ENCODE results near the gene HDAC7.

Gene HDAC7

DNA sequence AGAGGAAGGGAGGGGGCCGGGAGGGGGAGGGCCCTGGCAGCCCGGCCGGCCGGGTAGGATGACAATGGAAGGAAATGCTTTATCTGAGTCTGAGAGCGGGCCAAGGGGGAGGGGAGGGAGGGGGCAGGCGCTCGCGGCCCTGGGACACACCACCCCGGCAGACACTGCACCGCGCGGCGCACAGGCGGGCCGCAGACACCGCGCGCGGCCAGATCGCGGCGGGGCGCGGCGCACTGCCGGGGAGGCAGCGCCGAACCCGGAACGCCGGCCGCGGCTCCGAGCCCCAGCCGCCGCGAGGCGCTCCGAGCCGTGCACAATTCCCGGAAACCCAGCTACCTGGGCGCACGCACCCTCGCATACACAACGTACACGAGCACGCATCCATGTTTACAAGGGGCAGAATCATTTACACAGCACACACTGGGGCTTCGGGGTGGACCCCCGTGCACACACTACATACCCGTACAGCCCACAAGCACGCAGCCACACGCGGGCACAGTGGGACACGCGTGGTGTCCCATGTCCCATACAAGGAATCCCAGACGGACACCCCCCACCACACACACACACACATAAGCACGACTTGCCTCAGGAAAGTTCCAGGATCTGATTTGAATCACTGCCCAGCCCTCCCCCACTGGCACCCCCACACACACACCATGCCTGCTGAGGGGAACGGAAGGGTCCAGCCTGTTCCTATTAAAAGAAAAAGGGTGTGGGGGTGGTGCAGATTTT is at the start of gene HDAC7:
Gene HDAC7 (minus strand): TSS at position 8 of the 735 bp plus-strand sequence. CDS start 118 bp downstream, outside the sequence.
- DNase-seq, result peak; percentile 85

DNA sequence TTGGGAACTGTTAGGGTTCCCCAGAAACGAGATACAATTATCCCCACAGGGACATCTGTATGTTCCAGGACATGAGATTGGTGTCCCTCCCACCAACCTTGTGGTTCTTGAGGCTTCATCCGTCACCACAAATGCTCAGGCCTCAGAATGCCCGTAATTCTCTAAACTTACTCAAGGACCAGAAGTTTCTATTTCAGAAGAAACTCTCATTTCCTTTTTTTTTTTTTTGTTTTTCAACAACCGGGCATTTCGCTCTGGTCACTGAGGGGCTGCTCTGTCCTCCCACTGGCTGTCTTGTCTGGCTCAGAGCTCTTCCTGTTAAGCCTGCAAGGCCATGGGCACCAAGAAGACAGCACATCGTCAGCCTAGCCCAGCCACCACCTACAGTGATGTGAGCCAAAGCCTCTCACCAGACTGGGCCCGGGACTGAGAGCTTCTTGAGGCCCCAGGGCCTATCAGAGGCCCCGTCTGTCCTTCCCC is 48.9 kb upstream of the HDAC7 start:
- DNase-seq, result no peak

DNA sequence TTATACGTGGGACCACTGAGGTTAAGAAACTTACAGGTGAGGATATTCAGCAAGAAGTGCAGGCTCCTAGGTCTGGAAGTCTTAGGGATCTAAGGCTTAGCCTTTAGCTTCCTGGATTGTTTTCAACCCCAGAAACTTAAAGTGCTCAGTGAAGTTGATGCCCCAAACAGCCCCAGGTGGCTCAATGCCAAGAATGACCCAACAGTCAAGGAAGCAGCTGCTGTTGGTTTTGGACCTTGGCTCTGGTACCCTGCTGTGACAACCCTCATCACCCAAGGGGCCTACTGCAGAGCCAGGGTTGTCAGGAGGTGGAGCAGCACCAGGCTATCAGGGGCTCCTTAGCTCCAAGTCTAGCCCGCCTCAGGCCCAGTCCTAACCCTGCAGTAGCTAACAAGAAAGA is 48.3 kb upstream of the HDAC7 start:
- no peak for DNase-seq

DNA sequence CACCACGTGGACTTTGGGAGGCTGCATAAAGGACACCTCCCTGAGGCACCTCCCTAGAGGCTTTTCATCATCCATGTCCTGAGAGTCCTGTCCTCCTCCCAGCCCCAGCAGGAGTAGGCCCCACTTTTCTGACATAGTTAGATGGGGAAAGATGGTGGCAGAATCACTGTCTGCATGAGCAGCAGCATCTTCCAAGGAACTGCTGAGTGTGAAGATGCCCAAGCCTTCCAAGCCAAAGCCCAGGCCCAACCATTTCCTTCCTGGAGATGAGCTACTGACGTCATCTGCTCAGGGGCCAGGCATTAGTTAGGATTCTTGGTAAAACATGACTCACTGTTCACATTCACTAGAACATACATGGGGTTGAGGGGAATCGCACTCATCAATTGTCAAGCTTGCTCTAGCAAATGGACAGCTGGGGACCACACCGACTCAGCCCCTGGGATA is 47.8 kb upstream of the HDAC7 start:
- DNase-seq, result peak; percentile 73

DNA sequence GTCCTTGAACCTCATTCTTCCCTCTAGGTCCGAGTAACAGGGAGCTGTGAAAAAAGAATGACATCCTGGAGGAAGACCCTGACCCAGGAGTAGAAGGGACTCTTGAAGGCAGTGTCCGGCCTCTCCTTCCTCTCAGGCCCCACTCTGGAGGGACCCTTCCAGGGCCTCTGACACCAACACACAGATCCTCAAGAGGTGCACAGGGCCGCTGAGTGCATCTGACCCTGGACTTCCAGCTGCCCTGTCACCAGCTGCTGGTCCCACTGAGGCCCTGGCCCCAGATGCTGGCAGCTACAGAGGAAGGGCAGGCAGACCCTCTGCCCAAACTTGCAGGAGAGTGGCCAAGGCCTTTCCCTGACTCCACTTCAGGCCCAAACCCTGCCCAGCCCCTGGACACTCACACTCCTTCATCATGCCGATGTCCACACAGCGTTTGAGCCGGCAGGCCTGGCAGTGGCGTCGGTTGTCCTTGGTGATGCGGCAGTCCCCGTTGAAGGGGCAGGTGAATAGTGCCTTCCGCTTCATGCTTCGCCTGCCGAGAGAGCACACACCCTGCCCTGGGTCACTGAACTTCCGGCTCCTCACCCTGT is 45.0 kb upstream of the HDAC7 start:
- DNase-seq, result no peak

DNA sequence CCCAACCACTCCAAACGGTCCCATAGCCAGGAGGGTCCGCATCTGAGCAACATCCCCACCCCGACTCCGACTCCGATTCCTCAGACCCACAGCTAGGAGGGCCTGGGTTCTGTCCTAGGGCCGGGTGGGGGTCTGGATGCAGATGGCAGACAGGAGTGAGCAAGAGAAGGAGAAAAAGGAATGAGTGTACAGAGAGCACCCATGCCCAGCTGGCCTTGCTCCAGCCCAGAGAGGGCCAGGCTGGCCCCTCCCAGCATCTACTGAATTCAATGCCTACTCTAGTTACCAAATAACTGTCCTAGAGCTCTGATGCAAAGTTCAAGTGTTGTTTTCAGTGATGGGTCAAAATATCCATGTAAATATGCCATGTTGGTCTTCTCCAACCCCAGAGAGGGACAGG is 44.3 kb upstream of the HDAC7 start:
- DNase-seq, result no peak

DNA sequence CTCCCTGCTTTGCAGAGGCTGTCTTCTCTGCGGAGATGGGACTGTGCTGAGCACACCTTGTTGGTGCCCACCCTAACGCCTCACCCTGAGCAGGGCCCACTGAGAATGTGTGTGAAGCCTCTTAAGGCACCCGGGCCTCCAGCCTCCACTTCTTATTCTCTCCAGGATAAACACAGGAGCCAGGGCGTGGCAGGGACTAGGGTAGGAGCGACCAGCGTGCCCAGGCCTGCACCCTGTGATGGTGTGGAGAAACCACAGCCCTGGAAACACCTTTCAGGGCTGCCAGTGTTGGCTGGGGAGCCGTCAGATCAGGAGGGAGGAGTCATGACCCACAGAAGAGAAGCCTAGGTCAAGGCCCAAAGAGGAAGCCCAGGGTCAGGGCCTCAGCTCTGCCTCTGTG is 43.8 kb upstream of the HDAC7 start:
- no peak for DNase-seq

DNA sequence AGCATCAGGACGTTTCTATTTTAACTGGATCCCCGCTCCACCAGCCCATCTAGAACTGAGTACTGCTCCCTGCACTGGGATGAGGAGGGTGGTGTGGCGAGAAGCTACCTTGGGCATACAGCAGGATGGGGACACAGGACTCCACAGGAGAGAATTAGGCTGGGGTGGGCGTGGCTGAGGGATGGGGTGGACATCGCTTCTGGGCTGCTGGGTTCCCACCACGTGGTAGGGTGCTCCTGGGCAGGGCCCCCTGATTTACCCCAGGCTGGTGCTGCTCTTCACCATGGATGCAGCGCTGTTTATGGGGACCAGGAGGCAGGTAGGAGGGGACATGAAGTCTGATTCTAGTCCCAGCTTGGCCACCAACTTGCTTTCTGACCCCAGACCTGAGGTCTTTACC is 43.2 kb upstream of the HDAC7 start:
- DNase-seq, result no peak

DNA sequence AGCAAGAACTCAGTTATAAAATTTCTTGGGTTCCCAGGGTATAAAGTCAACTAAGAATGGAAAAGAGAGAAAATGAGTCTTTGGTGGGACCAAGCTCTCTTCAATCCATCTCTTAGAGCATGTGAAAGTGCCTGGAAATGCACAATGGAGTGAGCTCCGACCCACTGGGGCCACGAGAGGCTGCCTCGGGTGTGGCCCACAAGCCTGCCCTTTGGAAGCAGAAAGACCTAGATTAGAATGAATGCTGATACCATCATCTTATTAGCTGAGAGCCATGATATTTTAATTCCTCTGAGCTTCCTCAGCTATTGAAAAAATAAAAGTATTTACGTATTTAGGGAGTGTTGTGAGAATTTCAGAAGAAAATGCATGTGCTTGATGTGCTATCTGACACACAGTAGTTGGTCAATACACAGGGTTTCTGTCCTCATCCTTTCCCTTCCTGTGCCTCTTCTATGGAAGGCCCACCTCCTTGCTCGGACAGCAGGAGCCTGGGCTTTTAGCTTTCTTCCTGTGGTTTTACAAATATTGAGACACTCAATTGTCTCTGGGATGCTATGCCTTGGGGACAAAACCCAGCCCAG is 42.6 kb upstream of the HDAC7 start:
- no peak for DNase-seq

DNA sequence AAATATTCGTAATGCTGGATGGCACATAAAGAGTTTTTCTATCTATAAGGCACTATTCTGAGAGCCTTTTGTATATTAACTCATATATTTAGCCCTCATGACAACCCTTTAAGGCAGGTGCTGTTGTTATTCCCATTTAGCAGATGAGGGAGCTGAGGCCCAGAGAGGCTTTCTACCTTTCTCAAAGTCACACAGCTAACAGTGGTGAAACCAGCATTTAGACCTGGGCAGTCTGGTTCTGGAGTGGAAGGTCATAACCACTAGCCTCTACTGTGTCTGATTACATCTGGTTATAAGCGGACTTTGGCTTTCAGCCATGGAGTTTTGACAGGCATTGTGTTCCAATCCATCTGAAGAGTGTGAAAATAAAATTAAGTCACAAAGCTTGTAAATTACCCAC is 41.2 kb upstream of the HDAC7 start:
- DNase-seq, result no peak

DNA sequence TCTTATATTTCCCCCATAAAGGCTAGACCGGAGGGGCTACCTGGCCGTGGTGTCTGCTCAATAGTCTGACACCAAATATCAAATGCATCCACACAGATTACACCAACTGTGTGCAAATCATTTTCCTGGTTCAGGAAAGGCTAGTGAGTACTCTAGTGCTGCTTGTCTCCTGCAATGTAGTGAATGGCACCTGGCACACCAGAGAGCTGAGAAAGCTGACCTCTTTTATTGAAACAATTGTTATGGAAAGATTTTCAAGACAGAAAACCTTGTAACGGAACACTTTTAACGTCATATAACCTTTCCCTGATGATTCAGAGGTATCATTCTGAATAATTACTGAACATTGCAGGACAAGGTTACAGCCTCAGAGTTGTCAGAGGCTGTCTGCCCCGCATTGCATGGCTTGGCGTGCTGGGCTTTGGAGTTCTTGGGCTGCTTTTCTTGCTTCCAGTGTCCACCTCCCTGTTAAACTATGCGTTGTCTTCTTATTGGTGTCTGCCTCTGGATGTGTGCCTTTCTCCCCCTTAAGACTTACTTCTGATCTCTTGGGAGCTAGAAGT is 40.7 kb upstream of the HDAC7 start:
- peak; percentile 80 for DNase-seq

DNA sequence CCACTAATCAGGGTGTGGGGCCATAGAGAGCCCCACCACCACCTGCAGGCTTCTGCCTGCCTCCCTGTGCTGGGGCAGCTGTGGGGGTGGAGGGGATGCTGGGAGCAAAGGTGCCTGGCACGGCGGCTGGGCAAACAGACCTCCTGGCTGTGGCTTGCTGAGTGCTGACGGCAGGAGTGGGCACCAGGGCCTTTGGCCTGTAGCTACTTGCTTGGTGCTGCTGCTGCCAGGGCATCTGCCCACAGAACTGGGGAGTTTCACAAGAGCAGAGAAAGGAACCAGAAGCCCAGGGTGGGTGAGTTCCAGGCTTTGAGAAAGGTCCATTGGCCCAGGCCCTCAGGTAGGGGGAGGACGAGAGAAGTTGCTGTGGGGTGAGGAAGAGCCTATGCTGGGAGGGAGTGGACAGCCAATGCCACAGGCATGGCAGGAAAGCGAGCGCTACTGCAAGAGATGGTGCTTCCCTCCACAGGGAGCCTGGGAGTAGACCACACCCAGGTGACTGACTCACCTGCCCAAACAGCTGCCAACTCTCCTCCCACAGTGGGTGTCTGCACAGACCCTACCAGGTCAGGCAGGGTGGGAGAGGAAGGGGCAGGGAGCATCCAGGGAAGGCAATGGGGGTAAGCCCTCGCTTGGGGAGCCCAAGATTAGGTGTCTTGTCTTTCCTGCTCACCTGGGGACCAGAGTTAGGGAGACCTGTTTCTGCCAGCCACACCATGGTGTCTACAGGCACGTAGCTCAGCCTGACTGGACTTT is 39.0 kb upstream of the HDAC7 start:
- DNase-seq, result no peak

DNA sequence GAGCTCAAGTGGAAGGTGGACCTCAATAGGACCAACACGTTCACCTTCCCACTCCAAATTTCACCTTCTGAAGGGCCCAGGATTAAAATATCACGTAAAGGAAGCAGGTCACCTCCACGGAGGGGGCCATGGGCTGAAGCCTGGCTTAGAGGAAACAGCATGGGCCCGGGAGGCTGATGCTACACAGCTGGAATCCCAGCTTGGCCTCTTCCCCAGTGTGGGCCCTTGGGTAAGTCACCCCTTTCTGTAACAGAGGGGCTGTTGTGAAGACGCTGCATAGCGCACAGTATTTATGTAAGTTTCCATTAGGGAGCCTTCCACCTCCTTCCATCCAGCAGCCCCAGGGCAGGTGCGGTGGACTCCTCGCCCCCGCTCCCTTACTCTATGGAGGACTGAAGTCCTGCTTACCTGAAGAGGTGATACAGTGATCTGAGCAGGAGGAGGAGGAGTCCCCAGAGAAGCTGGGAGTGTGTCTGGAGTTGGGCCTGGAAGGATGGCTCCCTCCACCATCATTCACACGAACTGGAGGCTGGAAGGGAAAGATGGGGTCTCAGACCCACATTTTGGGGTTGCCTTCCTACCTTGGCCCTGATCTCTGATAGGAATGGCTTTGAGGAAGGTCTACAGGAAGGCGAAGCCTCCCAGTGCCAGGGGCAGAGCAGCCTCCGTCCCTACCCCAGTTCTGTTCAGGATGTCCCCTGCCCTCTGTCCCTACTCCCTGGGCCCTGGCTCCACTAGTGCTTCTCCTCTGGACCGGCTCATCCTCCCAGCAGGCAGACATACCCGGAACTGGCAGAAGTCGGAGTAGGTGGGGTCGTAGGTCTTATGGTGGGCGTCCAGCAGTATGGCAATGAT is 37.2 kb upstream of the HDAC7 start:
- no peak for DNase-seq

DNA sequence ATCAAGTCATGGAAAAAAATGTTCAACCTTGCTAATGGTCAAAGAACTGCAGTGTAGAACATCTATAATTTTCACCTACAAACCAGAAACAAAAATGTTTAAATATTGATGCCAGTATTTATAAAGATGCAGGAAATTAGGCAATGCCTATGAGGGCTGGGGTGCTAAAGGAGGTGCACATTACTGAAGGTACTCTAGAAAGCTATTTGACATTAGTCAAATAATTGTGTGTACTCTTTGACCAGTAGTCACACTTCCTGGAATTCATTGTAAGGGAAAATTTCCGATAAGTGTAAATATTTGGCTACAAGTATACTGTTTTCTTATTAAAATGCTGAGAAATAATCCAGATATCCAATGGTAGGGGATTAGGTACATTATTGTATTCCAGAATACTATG is 36.4 kb upstream of the HDAC7 start:
- no peak for DNase-seq

DNA sequence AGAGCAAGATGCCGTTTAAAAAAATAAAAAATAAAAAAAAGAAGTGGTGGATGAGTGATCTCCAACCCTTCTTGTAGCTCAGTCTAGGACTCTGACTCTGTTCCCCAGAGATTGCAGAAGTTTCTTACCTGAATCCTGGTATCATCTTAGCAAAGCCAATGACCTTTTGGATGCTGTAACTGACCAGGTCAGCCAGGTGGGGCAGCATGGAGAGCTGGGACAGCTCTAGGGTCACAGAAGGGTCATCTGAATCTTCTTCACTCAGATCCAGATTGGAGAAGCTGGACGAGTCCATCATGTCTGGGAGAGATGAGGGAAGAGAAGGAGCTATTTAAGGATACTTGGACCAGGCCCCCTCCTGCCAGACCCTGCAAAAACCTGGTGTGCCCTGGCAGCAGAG is 35.8 kb upstream of the HDAC7 start:
- DNase-seq, result no peak

DNA sequence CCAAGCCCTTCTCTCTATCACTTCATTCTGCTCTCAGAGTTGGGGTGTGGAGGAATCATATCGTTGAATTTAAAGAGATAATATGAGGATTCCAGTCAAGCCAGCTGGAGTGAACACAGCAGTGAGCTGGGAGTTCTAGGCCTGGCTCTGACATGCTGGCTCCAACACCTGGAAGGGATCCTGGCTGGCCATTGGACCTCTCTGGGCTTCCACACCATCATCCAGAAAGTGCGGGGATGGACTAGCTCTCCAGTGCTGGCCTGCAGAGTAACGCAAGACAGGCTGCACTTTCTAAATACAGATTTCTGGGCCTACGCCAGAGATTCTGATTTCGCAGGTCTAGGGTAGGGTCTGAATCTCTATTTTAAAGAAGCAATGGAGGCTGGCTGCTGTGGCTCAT is 34.8 kb upstream of the HDAC7 start:
- no peak for DNase-seq

DNA sequence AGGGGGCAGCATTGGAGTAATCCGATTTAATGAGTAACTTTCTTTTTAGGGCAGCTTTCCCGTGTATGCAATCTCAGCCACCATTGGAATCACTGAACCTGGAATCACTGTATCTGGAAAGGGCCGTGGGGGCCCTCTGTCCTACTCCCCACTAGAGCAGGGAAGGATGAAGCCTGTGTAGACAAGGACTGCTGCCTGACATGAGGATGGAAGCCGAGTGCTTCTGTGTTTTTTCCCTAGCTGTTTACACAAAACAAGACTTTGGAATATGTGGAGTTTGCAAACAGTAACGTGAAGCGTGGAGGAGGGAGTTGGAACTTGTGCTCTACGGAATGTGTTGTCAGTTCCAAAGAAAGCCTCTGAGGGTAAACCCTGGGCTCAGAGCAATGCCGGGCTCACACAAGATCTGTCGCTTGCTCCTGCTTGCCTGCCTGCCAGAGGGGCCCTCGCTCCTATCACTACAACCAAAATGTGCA is 32.4 kb upstream of the HDAC7 start:
- no peak for DNase-seq

DNA sequence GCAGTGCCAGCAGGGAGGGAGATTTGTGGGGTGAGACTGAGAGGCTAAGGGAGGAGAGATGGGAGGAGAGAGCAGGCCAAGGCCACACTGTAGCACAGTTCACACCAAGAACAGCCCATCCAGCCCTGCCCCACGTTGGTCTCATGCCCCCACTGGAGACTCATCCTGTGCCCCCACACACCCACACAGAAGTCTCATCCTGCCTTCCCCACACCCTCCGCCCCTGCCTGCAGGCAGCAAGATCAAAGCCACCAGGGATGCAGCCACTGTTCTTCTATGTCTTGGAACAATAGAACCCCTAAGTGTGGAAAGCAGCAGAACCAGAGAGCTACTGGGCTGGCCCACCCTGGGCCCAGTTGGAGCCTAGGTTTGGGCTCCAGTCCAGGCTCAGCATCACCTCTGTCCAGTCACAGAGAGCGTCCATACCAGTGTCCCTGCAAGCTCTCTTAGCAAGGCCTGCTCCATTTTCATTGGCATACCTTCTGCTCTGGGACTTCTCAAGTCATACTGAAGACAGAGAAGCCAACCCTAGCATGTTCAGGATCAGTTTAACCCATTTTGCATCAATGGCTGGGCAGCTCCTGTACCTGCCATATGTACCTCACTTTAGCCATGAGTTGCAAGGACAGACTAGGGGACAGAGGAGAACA is 31.7 kb upstream of the HDAC7 start:
- no peak for DNase-seq

DNA sequence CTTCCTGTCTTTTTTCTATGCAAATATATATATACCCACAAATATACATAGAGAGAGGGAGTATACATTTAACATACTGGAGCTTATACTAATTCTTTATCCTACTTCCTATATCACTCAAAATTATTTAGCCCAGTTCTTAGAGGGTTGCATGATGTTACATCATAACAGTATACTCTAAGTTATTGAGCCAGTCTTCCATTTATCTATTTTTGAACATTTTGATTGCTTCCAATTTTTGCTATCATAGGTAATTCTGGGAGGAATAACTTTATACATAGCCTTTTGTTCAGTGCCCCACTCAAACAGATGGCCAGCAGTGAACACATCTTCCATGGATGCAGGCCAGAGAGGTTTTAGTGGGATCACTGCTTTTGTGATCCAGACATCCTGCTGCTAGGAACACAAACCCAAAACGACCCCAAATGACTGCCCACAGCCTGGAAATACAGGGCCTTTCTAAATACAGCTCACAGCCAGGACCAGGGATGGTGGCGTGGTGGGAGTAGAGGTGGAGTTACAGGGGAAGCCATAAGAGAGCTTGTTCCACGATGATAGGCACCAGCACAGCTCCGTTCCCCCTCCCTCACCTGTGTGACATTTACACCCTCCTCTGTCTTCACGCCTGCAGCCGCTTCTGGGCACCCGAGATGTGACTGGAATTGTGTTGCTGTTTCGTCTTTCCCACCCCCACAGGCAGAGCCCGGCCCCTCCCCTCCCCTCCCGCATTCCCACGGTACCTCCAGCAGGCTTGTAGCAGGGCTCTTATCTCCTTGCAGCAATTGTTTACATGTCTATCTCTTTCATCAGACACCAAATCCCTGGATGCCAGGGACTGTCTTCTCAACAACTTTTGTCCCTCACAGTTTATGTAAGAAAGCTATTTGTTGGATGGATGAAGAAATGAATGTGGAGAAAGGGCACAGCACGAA is 30.7 kb upstream of the HDAC7 start:
- no peak for DNase-seq

DNA sequence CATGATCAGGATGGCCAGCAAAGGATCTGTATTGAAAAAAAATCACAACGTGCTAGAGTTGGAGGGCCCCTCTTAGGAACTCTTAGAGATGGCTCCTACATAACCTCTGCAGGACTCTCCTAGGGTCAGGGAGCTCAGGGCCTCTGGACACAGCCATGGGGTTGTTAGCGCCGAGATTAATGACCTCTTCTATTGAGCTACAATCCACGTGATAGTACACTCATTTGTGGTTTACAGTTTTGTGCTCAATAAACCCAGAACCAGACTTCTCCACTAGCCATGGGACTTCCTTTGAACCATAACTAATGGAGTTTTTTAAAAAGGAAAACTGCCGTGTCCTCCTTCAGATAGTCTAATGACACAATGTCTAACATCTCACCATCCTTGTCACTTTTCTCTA is 29.6 kb upstream of the HDAC7 start:
- DNase-seq, result no peak
